ENCODE data around the gene MED28. TPM values are rescaled to one million over a fixed set of nuclear protein-coding genes. Genes with fewer than 3 reads are reported as not detected.

MED28 gene
- total and polyA plus RNA-seq, 2 of the 4 experiments (the other 2 are of a cell fraction), result 8.8 to 9.3 TPM

DNA sequence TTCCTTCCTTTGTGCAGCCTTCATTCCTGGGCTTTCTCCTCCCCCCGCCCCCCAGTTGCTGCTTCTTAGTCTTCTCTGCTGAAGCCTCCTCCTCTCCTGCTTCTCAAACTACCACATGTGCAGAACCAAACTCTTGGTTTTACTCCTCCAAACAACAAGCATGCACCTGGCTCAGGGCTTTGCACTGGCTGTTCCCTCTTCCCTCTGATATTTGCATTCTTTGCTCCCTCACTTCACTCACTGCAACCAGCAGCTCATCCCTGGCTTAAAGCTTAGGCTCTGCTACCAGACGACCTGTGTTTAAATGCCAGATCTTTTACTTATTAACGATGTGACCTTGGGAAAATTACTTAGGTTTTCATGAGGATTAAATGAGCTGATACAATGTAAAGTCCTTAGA, 51.4 kb downstream of the MED28 start:
- H3K4me3 ChIP-seq (ENCODE audit: insufficient read depth, low read depth, low read length), result no peak overlapping the region

More for the DNA sequence above, 51.4 kb downstream of the MED28 start:
- H3K9me1 ChIP-seq (ENCODE audit: insufficient read depth, low read length), result no peaks in the 10 kb centered on the region
- in situ Hi-C loops (cut with MboI; ENCODE audit: low sequenced_read_pairs) (no loop called here), intact Hi-C loops (cut with micrococcal nuclease) (no loop called here), dilution Hi-C loops (cut with HindIII; ENCODE audit: low sequenced_read_pairs, unreplicated experiment) (no loop called here)
- H4K20me1 ChIP-seq (ENCODE audit: insufficient read depth, low read length), result no peaks in the 10 kb centered on the region
- H3K23ac ChIP-seq (ENCODE audit: low read depth, low read length), result no peak overlapping the region
- no peak overlapping the region for H2BK120ac ChIP-seq (ENCODE audit: low read depth, low read length)
- POLR2A ChIA-PET (ENCODE audit: unreplicated experiment), result no interaction called here
- no peaks in the 10 kb centered on the region for H3K36me3 ChIP-seq (ENCODE audit: control insufficient read depth, insufficient read depth, low read length)
- H3K14ac ChIP-seq (replicated peaks; ENCODE audit: low read depth, low read length), result no peak overlapping the region
- no peak overlapping the region for H4K5ac ChIP-seq (ENCODE audit: low read depth, low read length)
- H2BK20ac ChIP-seq (ENCODE audit: low read depth, low read length), result no peak overlapping the region
- no peak overlapping the region for H3K56ac ChIP-seq (ENCODE audit: extremely low read depth, insufficient read depth, low read length)
- BruUV-seq (replicated peaks), result no TSS peak
- no peak for ATAC-seq (ENCODE audit: low read depth)
- no peak overlapping the region for H3K4ac ChIP-seq (ENCODE audit: low read depth, low read length)
- CTCF ChIA-PET, result no interaction called here
- no peaks in the 10 kb centered on the region for H3K79me1 ChIP-seq (ENCODE audit: low read depth in 1 of 2, low read length in 2 of 2)
- H3K27me3 ChIP-seq (ENCODE audit: control insufficient read depth, insufficient read depth, low read length), result peaks cover 2% of the 10 kb centered on the region; the same call in 1 of the 2 replicates
- no peak overlapping the region for H2AK9ac ChIP-seq (replicated peaks; ENCODE audit: low read depth, low read length, poor library complexity)
- H2AK5ac ChIP-seq (ENCODE audit: low read depth, low read length), result no peak overlapping the region
- WGBS, 2 experiments (ENCODE audit: extremely low coverage in 2 of 2, insufficient read length in 1 of 2), result 20% methylated on average over 1 of the region's 3 CpGs; no CpG with 5 or more reads in 1 of the 2 experiments
- H3K27ac ChIP-seq (ENCODE audit: insufficient read depth, low read length), result no peak overlapping the region
- H3K9ac ChIP-seq (ENCODE audit: low read depth, low read length), result no peak overlapping the region
- H2AFZ ChIP-seq (replicated peaks; ENCODE audit: low read length, poor library complexity), result no peak overlapping the region
- TF ChIP-seq POLR2A (IDR thresholded peaks at IDR 0.05; ENCODE audit: low read depth, low read length) (no peak), MAZ (IDR thresholded peaks at IDR 0.05; ENCODE audit: borderline replicate concordance, low read depth, low read length) (no peak), CEBPB (IDR thresholded peaks at IDR 0.05; ENCODE audit: low read depth, low read length) (no peak), MXI1 (IDR thresholded peaks at IDR 0.05; ENCODE audit: borderline replicate concordance, low read depth, low read length) (no peak), MAFK (IDR thresholded peaks at IDR 0.05; ENCODE audit: low read depth, low read length) (no peak), RFX5 (IDR thresholded peaks at IDR 0.05; ENCODE audit: low read depth, low read length) (no peak), FOS (IDR thresholded peaks at IDR 0.05; ENCODE audit: low read depth, low read length) (no peak), CHD1 (IDR thresholded peaks at IDR 0.05; ENCODE audit: low read depth, low read length) (no peak), BHLHE40 (IDR thresholded peaks at IDR 0.05; ENCODE audit: low read depth, low read length) (no peak)
- no peak overlapping the region for H3K4me2 ChIP-seq (ENCODE audit: low read depth, low read length)
- no peaks in the 10 kb centered on the region for H3K4me1 ChIP-seq (ENCODE audit: control insufficient read depth, insufficient read depth, low read length)
- no peak for DNase-seq
- H2BK15ac ChIP-seq (ENCODE audit: low read depth, low read length), result no peak overlapping the region
- H4K8ac ChIP-seq (ENCODE audit: low read depth in 2 of 2, low read length in 2 of 2), result no peak overlapping the region
- no peak overlapping the region for H2BK5ac ChIP-seq (ENCODE audit: low read depth, low read length, poor library complexity, severe bottlenecking)
- H3K18ac ChIP-seq (ENCODE audit: low read depth, low read length), result no peak overlapping the region
- H3K9me3 ChIP-seq (ENCODE audit: control insufficient read depth, insufficient read depth, low read length), result no peaks in the 10 kb centered on the region
- H4K91ac ChIP-seq (ENCODE audit: insufficient read depth, low read depth, low read length), result no peak overlapping the region
